Measurements from ENCODE around the gene TEX38.
A peak's percentile ranks its signal among the peaks of the same experiment; 100 is the strongest.

Gene TEX38

GRCh38 chr1:46708121-46708520, 36.5 kb downstream of the TEX38 start:
- no peak for DNase-seq (ENCODE audit: low read depth)
- H3K4me3 ChIP-seq (ENCODE audit: low read depth, low read length), result no peak overlapping the region
- TF ChIP-seq CTCF (IDR thresholded peaks at IDR 0.05; ENCODE audit: low read depth, low read length) (no peak), MYC (IDR thresholded peaks at IDR 0.05; ENCODE audit: low read depth, low read length) (no peak), MAX (IDR thresholded peaks at IDR 0.05; ENCODE audit: low read depth, low read length) (no peak), POLR2A (IDR thresholded peaks at IDR 0.05; ENCODE audit: extremely low read depth, insufficient read length) (no peak)

- H3K4me3 ChIP-seq (ENCODE audit: low read depth, low read length), result no peak overlapping the region
- TF ChIP-seq CTCF (IDR thresholded peaks at IDR 0.05; ENCODE audit: low read depth, low read length), result no peak
- no peak for TF ChIP-seq POLR2A (IDR thresholded peaks at IDR 0.05; ENCODE audit: extremely low read depth, insufficient read length)
- TF ChIP-seq MAX (IDR thresholded peaks at IDR 0.05; ENCODE audit: low read depth, low read length), result no peak
- TF ChIP-seq MYC (IDR thresholded peaks at IDR 0.05; ENCODE audit: low read depth, low read length), result no peak
- no peak for DNase-seq (ENCODE audit: low read depth)
Observed at GRCh38 chr1:46714976-46715375, 43.3 kb downstream of the TEX38 start.

GRCh38 chr1:46717654-46718053, 46.0 kb downstream of the TEX38 start:
- DNase-seq (ENCODE audit: low read depth), result no peak
- TF ChIP-seq MYC (IDR thresholded peaks at IDR 0.05; ENCODE audit: low read depth, low read length) (no peak), POLR2A (IDR thresholded peaks at IDR 0.05; ENCODE audit: extremely low read depth, insufficient read length) (no peak), CTCF (IDR thresholded peaks at IDR 0.05; ENCODE audit: low read depth, low read length) (no peak), MAX (IDR thresholded peaks at IDR 0.05; ENCODE audit: low read depth, low read length) (no peak)
- H3K4me3 ChIP-seq (ENCODE audit: low read depth, low read length), result peak overlapping the region; percentile 93

- DNase-seq (ENCODE audit: low read depth), result no peak
- TF ChIP-seq MYC (IDR thresholded peaks at IDR 0.05; ENCODE audit: low read depth, low read length), result no peak
- TF ChIP-seq POLR2A (IDR thresholded peaks at IDR 0.05; ENCODE audit: extremely low read depth, insufficient read length), result no peak
- no peak for TF ChIP-seq MAX (IDR thresholded peaks at IDR 0.05; ENCODE audit: low read depth, low read length)
- TF ChIP-seq CTCF (IDR thresholded peaks at IDR 0.05; ENCODE audit: low read depth, low read length), result no peak
- peak overlapping the region; percentile 93 for H3K4me3 ChIP-seq (ENCODE audit: low read depth, low read length)
Observed at GRCh38 chr1:46718340-46718726, 46.7 kb downstream of the TEX38 start.

- peak within 1 kb of the TSS; percentile 93 for H3K4me3 ChIP-seq (ENCODE audit: low read depth, low read length)
- TF ChIP-seq MAX (IDR thresholded peaks at IDR 0.05; ENCODE audit: low read depth, low read length) (peak; percentile 43), POLR2A (IDR thresholded peaks at IDR 0.05; ENCODE audit: extremely low read depth, insufficient read length) (peak; percentile 39), MYC (IDR thresholded peaks at IDR 0.05; ENCODE audit: low read depth, low read length) (peak; percentile 52), CTCF (IDR thresholded peaks at IDR 0.05; ENCODE audit: low read depth, low read length) (no peak)
- DNase-seq (ENCODE audit: low read depth), result peak; percentile 95
Observed at GRCh38 chr1:46718727-46719622, 47.3 kb downstream of the TEX38 start, which contains the start of gene EFCAB14. EFCAB14 (minus strand) TSS chr1:46719114; CDS start chr1:46718087, 1,027 bp downstream.
